Astrocyte (in vitro differentiated cells and primary cell): ENCODE data around the gene KCNH2. TPM values are rescaled to one million over a fixed set of nuclear protein-coding genes. Genes with fewer than 3 reads are reported as not detected.

ENCODE experiments used
- DNase-seq: peaks from one replicate; pipeline ENCODE4 v3.0.0-alpha.2; 2010; ENCODE audit warnings: low read depth
- FAIRE-seq: peaks from 2 replicates; lab custom pipeline; 2011; peaks lifted over from hg19 to GRCh38; lab: Jason Lieb, UNC
- H2AFZ ChIP-seq: 2 replicates; pipeline ENCODE4 v1.6.0; 2012; ENCODE audit warnings: low read depth, low read length, inconsistent platforms
- H3K27ac ChIP-seq: 2 replicates; pipeline ENCODE4 v1.5.1; 2011; ENCODE audit warnings: low read depth, low read length, inconsistent platforms
- H3K27me3 ChIP-seq: 2 replicates; pipeline ENCODE4 v1.6.0; 2011; ENCODE audit warnings: low read length, inconsistent platforms; ENCODE audit not compliant: insufficient read depth
- H3K36me3 ChIP-seq: 2 replicates; pipeline ENCODE4 v1.5.1; 2011; ENCODE audit warnings: low read length, inconsistent platforms; ENCODE audit not compliant: insufficient read depth
- H3K4me1 ChIP-seq: 2 replicates; pipeline ENCODE4 v1.5.1; 2011; ENCODE audit warnings: low read length, inconsistent platforms; ENCODE audit not compliant: insufficient read depth
- H3K4me2 ChIP-seq: 2 replicates; pipeline ENCODE4 v1.6.0; 2012; ENCODE audit warnings: low read length, inconsistent platforms
- H3K4me3 ChIP-seq: 2 replicates; pipeline ENCODE4 v1.5.1; 2011; ENCODE audit warnings: low read depth, mild to moderate bottlenecking, low read length, inconsistent platforms; ENCODE audit not compliant: insufficient read depth
- H3K79me2 ChIP-seq: 2 replicates; pipeline ENCODE4 v1.6.0; 2012; ENCODE audit warnings: mild to moderate bottlenecking, low read length, inconsistent platforms; ENCODE audit not compliant: insufficient read depth
- H3K9ac ChIP-seq: 2 replicates; pipeline ENCODE4 v1.6.0; 2012; ENCODE audit warnings: mild to moderate bottlenecking, low read length, inconsistent platforms
- H3K9me3 ChIP-seq: 2 replicates; pipeline ENCODE4 v1.5.1; 2012; ENCODE audit warnings: low read depth, mild to moderate bottlenecking, low read length, inconsistent platforms; ENCODE audit not compliant: insufficient read depth
- H4K20me1 ChIP-seq: 2 replicates; pipeline ENCODE4 v1.6.0; 2012; ENCODE audit warnings: low read length, inconsistent platforms; ENCODE audit not compliant: insufficient read depth
- H3K27ac Mint-ChIP-seq: one replicate; pipeline ENCODE4 v1.8.0; 2021; ENCODE audit warnings: mild to moderate bottlenecking, mixed read lengths; ENCODE audit not compliant: unreplicated experiment
- H3K27me3 Mint-ChIP-seq: one replicate; pipeline ENCODE4 v1.8.0; 2021; ENCODE audit warnings: low read depth, mixed read lengths; ENCODE audit not compliant: unreplicated experiment
- H3K36me3 Mint-ChIP-seq: one replicate; pipeline ENCODE4 v1.8.0; 2021; ENCODE audit warnings: low read depth, mixed read lengths; ENCODE audit not compliant: unreplicated experiment
- H3K4me1 Mint-ChIP-seq: one replicate; pipeline ENCODE4 v1.8.0; 2021; ENCODE audit warnings: low read depth, mixed read lengths; ENCODE audit not compliant: unreplicated experiment
- H3K4me3 Mint-ChIP-seq: one replicate; pipeline ENCODE4 v1.8.0; 2021; ENCODE audit warnings: mild to moderate bottlenecking, moderate library complexity, mixed read lengths; ENCODE audit not compliant: unreplicated experiment
- H3K9me3 Mint-ChIP-seq: one replicate; pipeline ENCODE4 v1.8.0; 2021; ENCODE audit warnings: mild to moderate bottlenecking, mixed read lengths; ENCODE audit not compliant: unreplicated experiment
- EZH2 ChIP-seq: IDR thresholded peaks from 2 replicates; pipeline ENCODE4 v1.6.1; 2012; ENCODE audit warnings: mild to moderate bottlenecking, low read length, inconsistent platforms; ENCODE audit not compliant: insufficient read depth
- total RNA-seq: library from RNA; stranded (reverse); gene quantifications from 2 replicates; pipeline ENCODE4 v1.2.1, GENCODE V29; 2021
- TF ChIP-seq, protein P1 (sequence below): IDR thresholded peaks from 2 replicates; pipeline ENCODE4 v1.5.1; 2011; ENCODE audit warnings: low read depth, mild to moderate bottlenecking, inconsistent platforms, low read length, moderate library complexity; ENCODE audit not compliant: insufficient read depth

Gene KCNH2
- total RNA-seq, 1 donor from 2014 or later: 4.6 TPM

DNA sequence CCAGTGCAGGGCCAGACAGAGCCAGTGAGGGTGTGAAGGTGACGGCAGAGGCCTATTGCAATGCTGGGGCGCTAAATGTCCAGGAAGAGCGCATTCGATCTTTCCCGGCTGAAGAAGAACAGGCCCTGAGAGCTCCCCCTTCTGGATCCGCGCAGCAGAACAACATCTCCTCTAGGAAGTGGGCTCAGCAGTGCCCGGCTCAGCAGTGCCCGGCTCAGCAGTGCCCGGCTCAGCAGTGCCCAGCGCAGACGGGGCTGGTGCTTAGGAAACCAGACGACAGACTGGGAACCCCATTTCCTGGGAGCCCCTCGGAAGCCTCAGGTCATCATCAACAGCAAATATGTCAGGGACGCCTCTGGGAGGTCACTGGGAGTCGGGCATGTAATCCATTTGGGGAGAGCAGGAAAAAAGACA, 8.0 kb upstream of the KCNH2 start:
- DNase-seq (no peak), FAIRE-seq (no peak)
- no peak overlapping the region for H2AFZ ChIP-seq
- no peaks in the 10 kb centered on the region for H3K79me2 ChIP-seq
- Mint-ChIP-seq H3K27me3 (peaks cover 52% of the 10 kb centered on the region), H3K27ac (peak overlapping the region; percentile 69), H3K4me3 (no peak overlapping the region), H3K36me3 (peaks cover 9% of the 10 kb centered on the region), H3K4me1 (no peaks in the 10 kb centered on the region), H3K9me3 (peaks cover 18% of the 10 kb centered on the region)
- no peak overlapping the region for H3K4me3 ChIP-seq
- no peak overlapping the region for H3K9ac ChIP-seq
- peaks cover 27% of the 10 kb centered on the region for H3K27me3 ChIP-seq
- H3K36me3 ChIP-seq: no peaks in the 10 kb centered on the region
- peaks cover 3% of the 10 kb centered on the region for H4K20me1 ChIP-seq
- peaks cover 8% of the 10 kb centered on the region for H3K9me3 ChIP-seq
- no peaks in the 10 kb centered on the region for H3K4me1 ChIP-seq
- H3K27ac ChIP-seq: no peak overlapping the region
- no peak overlapping the region for H3K4me2 ChIP-seq
- TF ChIP-seq, protein P1, sequence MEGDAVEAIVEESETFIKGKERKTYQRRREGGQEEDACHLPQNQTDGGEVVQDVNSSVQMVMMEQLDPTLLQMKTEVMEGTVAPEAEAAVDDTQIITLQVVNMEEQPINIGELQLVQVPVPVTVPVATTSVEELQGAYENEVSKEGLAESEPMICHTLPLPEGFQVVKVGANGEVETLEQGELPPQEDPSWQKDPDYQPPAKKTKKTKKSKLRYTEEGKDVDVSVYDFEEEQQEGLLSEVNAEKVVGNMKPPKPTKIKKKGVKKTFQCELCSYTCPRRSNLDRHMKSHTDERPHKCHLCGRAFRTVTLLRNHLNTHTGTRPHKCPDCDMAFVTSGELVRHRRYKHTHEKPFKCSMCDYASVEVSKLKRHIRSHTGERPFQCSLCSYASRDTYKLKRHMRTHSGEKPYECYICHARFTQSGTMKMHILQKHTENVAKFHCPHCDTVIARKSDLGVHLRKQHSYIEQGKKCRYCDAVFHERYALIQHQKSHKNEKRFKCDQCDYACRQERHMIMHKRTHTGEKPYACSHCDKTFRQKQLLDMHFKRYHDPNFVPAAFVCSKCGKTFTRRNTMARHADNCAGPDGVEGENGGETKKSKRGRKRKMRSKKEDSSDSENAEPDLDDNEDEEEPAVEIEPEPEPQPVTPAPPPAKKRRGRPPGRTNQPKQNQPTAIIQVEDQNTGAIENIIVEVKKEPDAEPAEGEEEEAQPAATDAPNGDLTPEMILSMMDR: peak; percentile 46
- no peak for TF ChIP-seq EZH2

DNA sequence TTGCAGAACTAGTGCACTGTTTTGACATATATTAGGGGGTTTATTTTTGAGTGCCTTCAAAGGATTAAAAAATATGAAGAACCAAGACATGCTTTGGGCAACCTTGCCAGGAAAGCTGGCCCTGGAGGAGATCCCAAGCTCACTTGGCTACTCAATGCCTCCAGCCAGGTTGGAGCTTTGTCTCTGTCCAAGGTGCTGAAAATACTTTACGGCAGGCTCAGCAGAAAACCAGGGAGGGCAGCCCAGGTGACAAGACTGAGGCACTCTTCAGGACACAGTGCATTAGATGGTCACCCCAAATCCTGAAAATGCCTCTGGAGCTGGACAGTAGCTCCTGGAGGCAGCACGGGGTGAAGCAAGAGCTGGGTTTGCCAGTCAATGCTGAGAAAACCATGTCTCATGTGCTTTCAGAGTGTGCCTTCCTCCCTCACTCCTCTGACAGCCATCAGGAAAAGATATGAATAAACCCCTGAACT, 5.8 kb upstream of the KCNH2 start:
- H3K36me3 ChIP-seq: no peaks in the 10 kb centered on the region
- peak; percentile 16 for DNase-seq
- H3K4me1 ChIP-seq: no peaks in the 10 kb centered on the region
- peaks cover 3% of the 10 kb centered on the region for H4K20me1 ChIP-seq
- no peaks in the 10 kb centered on the region for H3K9me3 ChIP-seq
- H3K9ac ChIP-seq: no peak overlapping the region
- Mint-ChIP-seq H3K4me1 (peaks cover 3% of the 10 kb centered on the region), H3K36me3 (no peaks in the 10 kb centered on the region), H3K27me3 (peaks cover 58% of the 10 kb centered on the region), H3K27ac (no peak overlapping the region), H3K4me3 (no peak overlapping the region), H3K9me3 (no peaks in the 10 kb centered on the region)
- no peak overlapping the region for H3K27ac ChIP-seq
- no peak overlapping the region for H2AFZ ChIP-seq
- no peaks in the 10 kb centered on the region for H3K79me2 ChIP-seq
- FAIRE-seq: no peak
- peaks cover 43% of the 10 kb centered on the region for H3K27me3 ChIP-seq
- H3K4me2 ChIP-seq: no peak overlapping the region
- TF ChIP-seq, protein P1: no peak
- TF ChIP-seq EZH2: no peak
- no peak overlapping the region for H3K4me3 ChIP-seq

DNA sequence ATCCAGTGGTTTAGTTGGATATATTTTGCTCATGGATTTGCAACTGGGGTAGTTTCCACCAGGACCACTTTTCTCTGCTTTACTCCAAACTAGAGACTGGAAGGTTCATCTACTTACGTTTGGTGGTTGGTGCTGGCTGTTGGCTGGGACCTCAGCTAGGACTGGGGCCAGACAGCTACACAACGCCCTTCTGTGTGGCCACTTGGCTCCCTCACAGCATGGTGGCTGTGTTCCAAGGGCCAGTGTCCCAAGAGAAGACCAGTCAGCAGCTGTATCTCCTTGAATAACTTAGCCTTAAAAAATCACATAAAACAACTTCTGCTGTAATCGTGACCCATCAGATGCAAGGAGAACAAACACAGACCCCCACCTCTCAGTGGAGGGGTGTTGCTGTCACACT, 4.2 kb upstream of the KCNH2 start:
- Histone ChIP-seq H3K79me2 (no peaks in the 10 kb centered on the region), H3K4me2 (no peak overlapping the region), H3K27ac (no peak overlapping the region), H3K27me3 (peaks cover 46% of the 10 kb centered on the region), H2AFZ (no peak overlapping the region), H3K9ac (no peak overlapping the region), H3K36me3 (no peaks in the 10 kb centered on the region), H3K4me3 (no peak overlapping the region), H3K4me1 (peaks cover 5% of the 10 kb centered on the region), H4K20me1 (peaks cover under 1% of the 10 kb centered on the region), H3K9me3 (no peaks in the 10 kb centered on the region)
- TF ChIP-seq, protein P1: no peak
- TF ChIP-seq EZH2: no peak
- DNase-seq (no peak), FAIRE-seq (no peak)
- Mint-ChIP-seq H3K27me3 (peaks cover 48% of the 10 kb centered on the region), H3K36me3 (no peaks in the 10 kb centered on the region), H3K4me3 (no peak overlapping the region), H3K9me3 (no peaks in the 10 kb centered on the region), H3K4me1 (peaks cover 4% of the 10 kb centered on the region), H3K27ac (no peak overlapping the region)
